Retinal pigment epithelial cell (primary cell): Measurements from ENCODE around the gene MUSTN1.

Source experiments
- DNase-seq: peaks from one replicate; pipeline ENCODE4 v3.0.0-alpha.2; 2010; ENCODE audit warnings: low read depth
- H3K4me3 ChIP-seq: 2 replicates; pipeline ENCODE4 v1.5.1; 2011; ENCODE audit warnings: mild to moderate bottlenecking, low read length, control low read depth, moderate library complexity
- TF ChIP-seq, protein P1 (sequence below): conservative IDR thresholded peaks from 2 replicates; pipeline ENCODE4 v1.5.1; 2011; ENCODE audit warnings: low read depth, low read length, control low read depth, inconsistent platforms

The MUSTN1 gene

DNA sequence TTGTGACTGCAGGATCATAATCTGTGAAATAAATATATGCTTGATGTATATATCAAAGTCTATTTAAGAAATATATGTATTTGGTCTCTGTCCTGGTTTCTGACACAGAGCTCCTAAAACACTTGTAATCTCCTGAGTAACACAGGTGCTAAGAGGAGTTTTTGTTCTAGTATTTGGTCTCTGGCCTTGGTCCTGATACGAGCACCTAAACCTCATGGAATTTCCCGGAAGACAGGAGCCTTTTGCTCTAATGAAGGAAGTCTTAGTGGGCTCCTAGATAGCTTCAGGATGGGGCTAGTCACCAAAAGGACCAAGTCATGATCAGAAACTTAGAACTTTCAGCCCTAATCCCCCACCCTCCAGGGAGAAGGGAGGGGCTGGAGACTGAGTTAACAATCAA, 19.2 kb upstream of the MUSTN1 start:
- TF ChIP-seq, protein P1, sequence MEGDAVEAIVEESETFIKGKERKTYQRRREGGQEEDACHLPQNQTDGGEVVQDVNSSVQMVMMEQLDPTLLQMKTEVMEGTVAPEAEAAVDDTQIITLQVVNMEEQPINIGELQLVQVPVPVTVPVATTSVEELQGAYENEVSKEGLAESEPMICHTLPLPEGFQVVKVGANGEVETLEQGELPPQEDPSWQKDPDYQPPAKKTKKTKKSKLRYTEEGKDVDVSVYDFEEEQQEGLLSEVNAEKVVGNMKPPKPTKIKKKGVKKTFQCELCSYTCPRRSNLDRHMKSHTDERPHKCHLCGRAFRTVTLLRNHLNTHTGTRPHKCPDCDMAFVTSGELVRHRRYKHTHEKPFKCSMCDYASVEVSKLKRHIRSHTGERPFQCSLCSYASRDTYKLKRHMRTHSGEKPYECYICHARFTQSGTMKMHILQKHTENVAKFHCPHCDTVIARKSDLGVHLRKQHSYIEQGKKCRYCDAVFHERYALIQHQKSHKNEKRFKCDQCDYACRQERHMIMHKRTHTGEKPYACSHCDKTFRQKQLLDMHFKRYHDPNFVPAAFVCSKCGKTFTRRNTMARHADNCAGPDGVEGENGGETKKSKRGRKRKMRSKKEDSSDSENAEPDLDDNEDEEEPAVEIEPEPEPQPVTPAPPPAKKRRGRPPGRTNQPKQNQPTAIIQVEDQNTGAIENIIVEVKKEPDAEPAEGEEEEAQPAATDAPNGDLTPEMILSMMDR: no peak
- no peak for DNase-seq
- H3K4me3 ChIP-seq: no peak overlapping the region

DNA sequence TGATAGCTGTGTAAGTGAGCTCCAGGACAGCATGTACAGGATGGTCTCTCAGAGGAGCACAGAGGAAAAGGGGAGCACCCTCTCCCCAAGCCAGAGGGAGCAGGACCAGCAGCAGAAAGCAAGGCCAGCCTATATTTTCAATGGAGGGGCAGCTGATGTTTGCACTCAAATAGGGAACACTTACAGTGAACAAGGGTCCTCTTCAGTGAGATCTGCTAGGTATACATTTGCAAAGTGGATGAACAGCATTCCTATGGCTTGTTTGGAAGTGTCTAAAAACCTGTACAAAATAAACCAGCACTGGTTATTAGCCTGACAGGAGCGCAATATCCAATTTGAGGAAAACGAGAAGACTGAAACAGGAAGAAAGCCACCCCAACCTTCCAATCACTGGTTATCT, 17.6 kb upstream of the MUSTN1 start:
- TF ChIP-seq, protein P1: no peak
- H3K4me3 ChIP-seq: no peak overlapping the region
- DNase-seq: no peak

DNA sequence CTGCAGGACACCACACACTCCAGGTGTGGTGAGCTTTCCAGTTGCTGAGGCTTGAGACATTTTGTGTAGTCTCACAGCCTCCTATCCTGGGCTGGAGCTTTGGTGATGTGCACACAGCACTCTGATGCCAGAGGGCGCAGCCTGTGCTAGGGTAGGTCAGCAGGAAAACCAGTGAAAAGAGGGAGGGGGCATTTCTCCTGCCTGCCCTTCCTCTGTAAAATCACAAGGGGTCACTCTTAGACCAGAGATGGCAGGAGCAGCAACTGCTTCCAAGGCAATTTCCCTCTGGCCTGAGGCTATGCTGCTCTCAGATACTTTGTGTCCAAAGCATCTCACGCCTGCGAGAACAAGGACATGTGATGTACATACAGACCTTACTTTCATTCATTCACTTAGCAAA, 16.5 kb upstream of the MUSTN1 start:
- H3K4me3 ChIP-seq: no peak overlapping the region
- TF ChIP-seq, protein P1: peak; percentile 75
- DNase-seq: peak; percentile 9

DNA sequence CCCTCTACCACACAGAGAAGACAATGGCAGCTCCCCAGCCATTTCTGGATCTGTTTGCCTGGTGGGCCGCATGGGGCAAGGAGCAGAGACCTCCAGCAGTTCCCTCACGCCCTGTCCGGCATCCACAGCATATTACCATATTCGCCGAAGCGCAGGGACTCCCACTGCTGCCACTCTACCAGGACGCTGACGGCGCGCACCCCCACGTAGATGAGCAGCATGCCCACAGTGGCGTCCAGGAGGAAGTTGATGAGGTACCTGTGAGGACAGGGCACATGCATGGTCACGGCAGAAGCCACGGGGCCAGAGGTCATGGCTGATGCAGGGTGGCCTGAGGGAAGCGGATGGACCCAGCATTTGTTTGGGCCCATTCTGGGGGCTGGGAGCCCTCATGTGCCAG, 14.8 kb upstream of the MUSTN1 start:
- TF ChIP-seq, protein P1: no peak

DNA sequence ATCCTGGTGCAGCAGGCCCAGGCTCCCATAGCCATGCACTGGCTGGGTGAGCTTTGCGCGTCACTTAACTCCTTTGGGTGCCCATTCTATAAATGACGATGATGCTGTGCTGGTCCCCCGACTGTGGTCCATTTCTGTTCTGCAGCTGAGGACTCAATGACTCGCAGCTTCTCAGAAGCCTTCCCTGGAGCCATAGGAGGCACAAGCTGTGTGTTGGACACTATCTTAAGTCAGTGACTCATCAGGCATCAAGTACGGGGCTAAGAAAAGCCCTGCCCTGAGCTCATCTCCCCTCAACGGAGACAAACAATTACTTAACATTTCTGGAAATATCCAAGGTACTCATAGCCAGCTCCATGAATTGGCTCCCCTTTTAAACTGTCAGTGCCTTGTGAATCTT, 13.8 kb upstream of the MUSTN1 start:
- no peak for DNase-seq
- H3K4me3 ChIP-seq: no peak overlapping the region
- TF ChIP-seq, protein P1: no peak

More for the DNA sequence above, 14.8 kb upstream of the MUSTN1 start:
- no peak overlapping the region for H3K4me3 ChIP-seq
- DNase-seq: no peak

DNA sequence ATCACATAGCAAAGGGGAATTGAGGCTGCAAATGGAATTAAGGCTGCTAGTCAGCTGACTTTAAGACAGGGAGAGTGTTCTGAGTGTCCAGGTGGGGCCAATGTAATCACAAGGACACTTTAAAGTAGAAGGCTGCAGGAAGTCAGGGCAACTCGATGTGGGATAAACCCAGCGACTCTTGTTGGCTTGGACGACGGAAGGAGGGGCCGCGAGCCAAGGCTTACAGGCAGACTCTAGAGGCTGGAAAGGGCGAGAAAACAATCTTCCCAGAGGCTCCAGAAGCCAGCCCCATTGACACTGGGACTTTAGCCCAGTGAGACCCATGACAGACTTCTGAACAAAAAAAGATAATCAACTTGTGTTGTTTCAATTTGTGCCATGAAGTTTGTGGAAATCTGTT, 12.9 kb upstream of the MUSTN1 start:
- no peak for DNase-seq
- TF ChIP-seq, protein P1: no peak
- H3K4me3 ChIP-seq: no peak overlapping the region

DNA sequence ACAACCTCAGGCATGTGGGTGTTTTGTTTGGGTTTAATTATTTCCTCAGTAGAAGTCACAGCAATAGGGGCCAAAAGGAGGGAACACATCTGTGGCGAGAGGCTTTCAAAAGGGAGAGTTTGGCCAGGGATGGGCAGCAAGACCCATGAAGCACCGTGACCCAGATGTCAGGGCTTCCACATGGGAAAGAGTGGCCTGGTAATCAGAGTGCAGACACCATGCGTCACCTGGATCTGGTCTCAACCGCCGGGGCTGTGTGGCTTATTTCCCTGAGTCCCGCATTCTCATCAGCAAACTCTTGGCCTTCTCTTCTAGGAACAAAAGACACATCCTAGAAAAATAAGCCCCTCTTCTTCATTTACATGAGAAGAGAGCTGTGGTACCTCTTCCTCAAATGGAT, 12.4 kb upstream of the MUSTN1 start:
- DNase-seq: no peak
- TF ChIP-seq, protein P1: no peak
- H3K4me3 ChIP-seq: no peak overlapping the region
